Neural cell (in vitro differentiated cells): ENCODE results near the gene IQSEC1.

Source experiments
- CTCF ChIP-seq: fragments of 450-650 bp; IDR thresholded peaks from 2 replicates; pipeline ENCODE4 v1.5.1; 2014; ENCODE audit warnings: antibody characterized with exemption, mild to moderate bottlenecking, moderate library complexity; ENCODE audit not compliant: poor library complexity, severe bottlenecking
- TAF1 ChIP-seq: IDR thresholded peaks from 2 replicates; pipeline ENCODE4 v1.6.1; 2012; ENCODE audit warnings: low read depth

GRCh38 chr3:13028010-13028821 lies 45.0 kb downstream of the IQSEC1 start:
- TF ChIP-seq CTCF (no peak), TAF1 (no peak)
